ENCODE results near the gene CYP1A2. TPM values are rescaled to one million over a fixed set of nuclear protein-coding genes. Genes with fewer than 3 reads are reported as not detected.

CYP1A2 gene
- polyA plus RNA-seq, 1 of the 3 experiments (the other 2 are of a cell fraction), result not detected

DNA sequence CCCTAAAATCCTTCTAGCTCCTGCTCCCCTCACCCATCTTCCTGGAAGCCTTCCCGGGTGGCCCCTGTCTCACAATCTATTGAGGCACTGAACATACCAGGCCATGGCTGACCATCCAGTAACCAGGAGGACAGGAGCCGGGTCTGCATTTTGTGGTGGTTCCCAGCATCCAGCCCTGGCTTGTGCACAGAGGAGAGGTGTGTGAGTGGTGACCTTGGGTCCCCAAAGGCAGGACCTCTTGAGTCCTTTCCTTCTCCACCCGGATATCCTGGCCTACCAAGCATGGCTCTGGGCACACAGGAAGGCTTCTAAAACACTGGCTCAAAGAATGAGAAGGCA is 41.1 kb downstream of the CYP1A2 start:
- Histone ChIP-seq H3K4me2 (peak overlapping the region; percentile 65; the same call in 1 of the 2 replicates), H3K4me1 (ENCODE audit: control insufficient read depth in 1 of 2, insufficient read depth in 2 of 2, low read depth in 1 of 2, low read length in 1 of 2) (peaks cover 13 to 60% of the 10 kb centered on the region in 2 experiments), H2AFZ (ENCODE audit: low read depth) (no peak overlapping the region), H3K9me3 (no peaks in the 10 kb centered on the region), H3F3A (replicated peaks; ENCODE audit: insufficient read depth) (peaks cover 14% of the 10 kb centered on the region), H3K27me3 (ENCODE audit: insufficient read depth) (no peaks in the 10 kb centered on the region), H3K27ac (ENCODE audit: low read depth in 2 of 2, low read length in 1 of 2) (peak overlapping the region; percentile 67 to 74), H3K79me2 (ENCODE audit: insufficient read depth) (peaks cover 95% of the 10 kb centered on the region), H3K4me3 (ENCODE audit: low read depth in 2 of 2, low read length in 1 of 2) (no peak overlapping the region; a peak in 1 of 4 replicates), H4K20me1 (ENCODE audit: insufficient read depth) (peaks cover 96% of the 10 kb centered on the region), H3K9ac (peak overlapping the region; percentile 48; the same call in 1 of the 2 replicates), H3K36me3 (replicated peaks in 1 of 2; ENCODE audit: control insufficient read depth in 1 of 2, insufficient read depth in 2 of 2, low read length in 1 of 2) (peaks cover 0 to 8% of the 10 kb centered on the region in 2 experiments), H3K9me2 (no peaks in the 10 kb centered on the region)
- 66% methylated on average over 2 of the region's 3 CpGs for whole genome bisulfite sequencing (ENCODE audit: low lambda C conversion rate)
- no peak for TF ChIP-seq GATA2 (CRISPR knock-in tag; IDR thresholded peaks at IDR 0.05)
- TF ChIP-seq, protein P1, sequence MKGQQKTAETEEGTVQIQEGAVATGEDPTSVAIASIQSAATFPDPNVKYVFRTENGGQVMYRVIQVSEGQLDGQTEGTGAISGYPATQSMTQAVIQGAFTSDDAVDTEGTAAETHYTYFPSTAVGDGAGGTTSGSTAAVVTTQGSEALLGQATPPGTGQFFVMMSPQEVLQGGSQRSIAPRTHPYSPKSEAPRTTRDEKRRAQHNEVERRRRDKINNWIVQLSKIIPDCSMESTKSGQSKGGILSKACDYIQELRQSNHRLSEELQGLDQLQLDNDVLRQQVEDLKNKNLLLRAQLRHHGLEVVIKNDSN (IDR thresholded peaks at IDR 0.05; ENCODE audit: borderline replicate concordance, low read depth), result no peak
- no peak for TF ChIP-seq TEAD4 (IDR thresholded peaks at IDR 0.05; ENCODE audit: borderline replicate concordance, insufficient read depth)
- no peak for DNase-seq
- CTCF ChIA-PET, result interaction anchor here (0.7 to 3.0 kb wide), 8 partner anchors 8 to 161 kb away, joined by 3 to 11 read pairs (median 8); partner anchors contain the start of gene CSK
- POLR2A ChIA-PET, result no interaction called here

DNA sequence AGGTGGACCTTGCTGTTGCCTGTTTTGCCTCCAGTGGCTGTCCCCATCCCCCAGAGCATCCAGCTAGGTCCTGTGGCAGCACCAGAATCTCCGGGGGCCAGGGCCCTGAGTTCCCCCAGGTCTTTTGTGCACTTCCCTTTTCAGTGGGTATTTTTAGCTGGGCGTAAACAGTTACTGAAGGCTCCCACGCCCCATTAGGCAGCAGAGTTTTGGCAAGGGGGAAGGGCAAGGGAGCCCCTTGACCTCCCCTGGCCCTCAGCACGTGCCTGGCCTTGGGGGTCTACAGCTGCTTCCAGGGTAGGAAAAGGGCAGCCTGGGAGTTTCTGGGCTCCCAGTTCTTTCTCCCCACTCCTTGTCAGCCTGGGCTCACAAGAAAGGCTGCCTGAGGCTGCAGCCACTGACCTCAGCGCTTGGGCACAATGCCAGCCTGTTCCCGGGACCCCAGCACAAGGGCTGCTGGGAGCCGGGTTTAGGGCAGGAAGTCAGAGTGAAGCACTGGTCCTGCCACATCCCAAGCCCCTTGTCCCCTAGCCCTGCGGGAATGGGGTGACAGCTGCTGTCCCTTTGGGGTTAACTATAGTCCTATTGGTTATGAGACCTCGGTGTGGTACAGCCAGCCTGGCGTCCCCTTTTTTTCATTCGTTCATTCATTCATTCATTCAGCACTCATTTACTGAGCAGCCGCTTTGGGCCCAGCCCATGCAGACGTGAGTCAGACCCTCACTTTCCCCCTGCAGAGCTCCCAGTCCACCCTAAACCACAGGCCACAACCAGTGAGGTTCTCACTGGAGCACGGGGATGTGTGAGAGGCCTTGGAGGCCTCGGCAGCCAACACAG is 41.7 kb downstream of the CYP1A2 start:
- DNase-seq, result peak; percentile 87
- Histone ChIP-seq H3K79me2 (ENCODE audit: insufficient read depth) (peaks cover 93% of the 10 kb centered on the region), H3K27ac (ENCODE audit: low read depth in 2 of 2, low read length in 1 of 2) (peak overlapping the region; percentile 67 to 74), H3K4me3 (ENCODE audit: low read depth in 2 of 2, low read length in 1 of 2) (no peak overlapping the region; a peak in 1 of 4 replicates), H3K4me1 (ENCODE audit: control insufficient read depth in 1 of 2, insufficient read depth in 2 of 2, low read depth in 1 of 2, low read length in 1 of 2) (peaks cover 13 to 56% of the 10 kb centered on the region in 2 experiments), H3K4me2 (peak overlapping the region; percentile 65; the same call in 1 of the 2 replicates), H3F3A (replicated peaks; ENCODE audit: insufficient read depth) (peaks cover 14% of the 10 kb centered on the region), H4K20me1 (ENCODE audit: insufficient read depth) (peaks cover 94% of the 10 kb centered on the region), H3K9ac (peak overlapping the region; percentile 48; the same call in 1 of the 2 replicates), H3K36me3 (replicated peaks in 1 of 2; ENCODE audit: control insufficient read depth in 1 of 2, insufficient read depth in 2 of 2, low read length in 1 of 2) (peaks cover 0 to 5% of the 10 kb centered on the region in 2 experiments), H3K9me2 (no peaks in the 10 kb centered on the region), H2AFZ (ENCODE audit: low read depth) (no peak overlapping the region), H3K9me3 (no peaks in the 10 kb centered on the region), H3K27me3 (ENCODE audit: insufficient read depth) (no peaks in the 10 kb centered on the region)
- TF ChIP-seq, protein P2, sequence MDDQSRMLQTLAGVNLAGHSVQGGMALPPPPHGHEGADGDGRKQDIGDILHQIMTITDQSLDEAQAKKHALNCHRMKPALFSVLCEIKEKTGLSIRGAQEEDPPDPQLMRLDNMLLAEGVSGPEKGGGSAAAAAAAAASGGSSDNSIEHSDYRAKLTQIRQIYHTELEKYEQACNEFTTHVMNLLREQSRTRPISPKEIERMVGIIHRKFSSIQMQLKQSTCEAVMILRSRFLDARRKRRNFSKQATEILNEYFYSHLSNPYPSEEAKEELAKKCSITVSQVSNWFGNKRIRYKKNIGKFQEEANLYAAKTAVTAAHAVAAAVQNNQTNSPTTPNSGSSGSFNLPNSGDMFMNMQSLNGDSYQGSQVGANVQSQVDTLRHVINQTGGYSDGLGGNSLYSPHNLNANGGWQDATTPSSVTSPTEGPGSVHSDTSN (IDR thresholded peaks at IDR 0.05), result no peak
- TF ChIP-seq YY1 (IDR thresholded peaks at IDR 0.05; ENCODE audit: low read depth), result no peak
- TF ChIP-seq TCF12 (IDR thresholded peaks at IDR 0.05), result no peak
- TF ChIP-seq POLR2AphosphoS5 (IDR thresholded peaks at IDR 0.05; ENCODE audit: low read depth, low read length), result no peak
- TF ChIP-seq MXI1 (IDR thresholded peaks at IDR 0.05; ENCODE audit: low read depth, low read length), result 0 out of 2 replicates have a peak, but pooled peaks have one; percentile 12
- peak; percentile 73 for TF ChIP-seq NFIC (IDR thresholded peaks at IDR 0.05; ENCODE audit: borderline replicate concordance)
- CTCF ChIA-PET, result interaction anchor here (0.7 to 3.0 kb wide), 10 partner anchors 8 to 169 kb away, joined by 3 to 11 read pairs (median 7); partner anchors contain the start of gene CSK
- 40% methylated on average over 15 of the region's 15 CpGs for WGBS (ENCODE audit: low lambda C conversion rate)
- POLR2A ChIA-PET, result no interaction called here

All from SK-N-SH (cell line).